SW480 (cell line): Measurements from ENCODE around the gene SPAG7.

Experiments
- DNase-seq: peaks from one replicate; pipeline ENCODE4 v3.0.0-alpha.2; 2016; ENCODE audit warnings: low spot score

Gene SPAG7

DNA sequence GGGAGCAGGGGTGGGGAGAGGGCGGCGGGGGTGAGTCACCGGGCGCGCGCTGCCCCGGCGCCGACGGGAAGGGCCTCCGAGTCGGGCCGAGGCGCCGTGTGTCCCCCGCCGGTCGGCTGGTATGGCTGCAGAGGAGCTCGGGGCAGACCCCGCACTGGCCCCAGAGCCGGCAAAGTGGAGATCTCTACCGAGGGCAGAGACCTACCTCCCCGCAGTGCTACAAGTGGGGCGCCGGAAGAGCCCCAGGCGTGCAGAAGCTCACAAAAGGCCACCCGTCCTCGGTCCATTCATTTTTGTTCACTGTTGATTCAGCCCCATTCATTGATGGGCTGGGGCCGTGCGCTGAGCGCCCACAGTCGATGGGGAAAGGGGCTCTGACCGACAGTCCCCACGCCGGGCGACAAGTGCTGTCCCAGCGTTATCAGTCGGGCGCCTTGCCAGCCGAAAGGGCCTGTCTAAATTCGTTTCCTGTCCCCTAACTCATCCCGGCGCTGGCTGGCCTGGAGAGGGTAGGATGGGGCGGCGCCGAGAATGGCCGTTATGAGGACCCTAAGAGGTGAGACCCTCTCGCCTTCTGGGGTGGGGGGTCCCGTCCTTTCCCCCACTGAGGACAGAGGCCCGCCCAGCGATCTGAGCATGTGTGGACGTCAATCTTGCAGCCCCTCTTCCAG is 17.4 kb downstream of the SPAG7 start:
- DNase-seq = no peak

DNA sequence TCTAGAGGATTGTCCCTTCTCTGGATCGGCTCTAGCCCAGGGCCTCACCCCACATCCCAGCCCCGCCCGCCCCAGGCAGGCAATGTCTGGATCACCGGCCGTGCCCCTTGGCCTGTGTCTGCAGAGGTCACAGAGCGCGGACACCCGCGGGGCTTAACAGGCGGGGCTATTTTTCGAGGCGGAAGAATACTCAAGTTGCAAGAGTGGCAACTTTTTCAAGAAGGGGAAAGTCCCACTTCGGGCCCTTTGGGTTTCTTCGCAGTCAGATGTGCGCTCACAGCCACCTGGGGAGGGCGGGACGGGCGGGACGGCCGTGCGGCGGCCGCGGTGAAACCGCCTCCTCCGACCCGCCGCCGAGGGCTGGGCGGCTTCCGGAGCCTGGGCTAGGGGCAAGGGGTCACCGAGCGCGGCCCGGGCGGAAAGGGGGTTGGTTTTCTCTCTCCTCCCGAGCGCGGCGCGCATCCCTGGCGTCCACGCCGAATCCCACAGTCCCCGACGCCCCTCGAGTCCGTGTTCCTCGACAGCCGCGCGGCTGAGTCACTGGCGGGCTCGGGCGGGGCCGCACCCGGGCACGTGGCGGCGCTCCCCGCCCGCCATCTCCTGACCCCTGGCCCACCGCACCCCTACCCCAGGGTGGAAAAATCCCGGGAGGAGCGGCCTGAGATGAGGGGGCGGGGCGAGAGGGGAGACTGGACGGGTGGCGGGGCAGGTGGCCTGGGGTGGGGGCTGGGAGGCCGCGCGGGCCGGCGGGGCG is 18.1 kb downstream of the SPAG7 start:
- DNase-seq = peak; percentile 81

DNA sequence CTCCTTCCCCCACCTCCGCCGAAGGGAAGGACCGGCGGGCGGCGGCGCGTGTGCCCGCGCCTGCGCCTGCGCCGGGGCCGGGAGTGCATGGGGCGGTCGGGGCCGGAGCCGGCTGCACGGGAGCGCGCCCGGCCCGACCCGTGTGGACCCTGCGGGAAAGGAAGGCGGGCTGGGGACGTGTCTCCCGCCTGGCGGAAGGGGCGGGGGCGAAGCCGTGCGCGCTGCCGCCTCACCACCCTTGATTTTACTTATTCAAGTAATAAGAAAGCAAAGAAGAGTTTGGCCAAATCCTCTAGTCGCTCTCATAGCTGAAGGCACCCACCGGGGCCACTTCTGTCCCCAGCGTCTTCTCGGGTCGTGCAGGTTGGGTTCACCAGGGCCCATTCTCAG is 18.7 kb downstream of the SPAG7 start:
- DNase-seq = peak; percentile 89

DNA sequence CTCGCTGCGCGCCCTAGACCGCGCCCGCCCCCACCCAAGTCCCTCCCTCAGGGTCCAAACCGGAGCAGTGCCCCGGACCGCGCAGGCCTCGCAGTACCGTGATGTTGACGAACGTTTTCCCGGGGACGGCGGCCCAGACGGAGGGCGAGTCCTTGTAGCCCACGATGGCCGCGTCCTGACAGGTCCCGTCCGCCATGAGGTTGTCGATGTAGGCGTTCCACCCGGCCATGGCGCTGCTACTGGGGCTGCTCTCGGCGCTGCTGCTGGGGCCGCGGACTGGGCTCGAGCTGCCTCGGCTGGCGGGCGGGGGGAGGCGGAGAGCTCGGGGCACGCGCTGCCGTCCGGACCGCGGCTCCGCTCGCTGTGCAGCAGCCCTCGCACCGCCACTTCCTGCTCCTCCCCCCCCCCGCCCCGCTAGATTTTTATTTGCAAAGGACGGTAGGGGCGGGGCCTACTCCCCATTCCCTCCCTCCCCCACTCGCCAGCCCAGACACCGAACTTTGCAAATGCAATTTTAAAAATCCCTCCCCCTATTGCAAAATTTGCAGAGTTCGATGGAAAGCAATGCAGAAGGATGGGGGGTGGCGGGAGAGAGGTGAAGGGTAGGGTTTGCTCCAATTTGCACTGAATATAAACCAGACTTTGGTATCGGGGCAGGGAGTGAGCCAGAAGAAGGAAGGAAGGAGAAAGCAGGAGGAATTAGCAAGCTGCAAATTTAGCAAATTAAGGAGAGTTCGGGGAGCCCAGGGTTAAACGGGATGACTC is 19.3 kb downstream of the SPAG7 start, which contains the start of gene PFN1:
PFN1 (minus strand) TSS at position 365 of the 765 bp plus-strand sequence; CDS start at position 229, 136 bp downstream.
- DNase-seq = peak; percentile 89

DNA sequence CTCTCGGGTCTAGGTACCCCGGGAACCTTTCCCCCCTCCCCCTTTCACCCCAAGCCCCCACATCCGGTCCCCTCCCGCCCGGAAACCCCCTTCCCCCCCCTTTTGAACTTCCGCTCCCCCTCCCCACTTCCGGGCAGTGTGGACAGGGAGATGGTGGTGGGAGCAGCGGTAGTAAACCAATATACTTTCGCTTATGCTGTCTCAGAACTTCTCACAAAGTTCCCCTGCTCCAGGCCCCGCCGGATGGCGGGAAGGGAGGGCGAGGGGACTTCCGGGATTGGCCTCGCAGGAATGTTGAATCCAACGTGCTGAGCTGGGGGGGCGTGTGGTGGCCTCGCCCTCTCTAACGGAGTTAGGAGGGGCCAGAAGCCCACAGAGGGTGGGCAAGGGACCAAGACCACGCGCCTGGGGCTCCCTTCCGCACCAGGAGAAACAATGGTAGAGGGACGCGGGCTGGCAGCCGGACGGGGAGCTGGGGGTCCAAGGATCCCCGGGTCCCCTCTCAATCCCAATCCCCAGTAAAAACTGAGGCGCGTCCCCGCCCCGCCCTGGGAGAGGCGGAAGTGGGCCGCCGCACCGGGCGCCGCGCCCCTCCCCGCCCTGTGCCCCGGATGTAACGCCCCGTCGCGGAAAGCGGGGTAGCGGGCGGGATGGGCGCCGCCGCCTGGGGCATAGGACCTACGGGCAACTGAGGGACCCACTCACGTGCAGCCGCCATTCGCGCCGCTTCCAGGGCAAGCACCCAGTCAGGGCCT is 20.0 kb downstream of the SPAG7 start:
- DNase-seq = peak; percentile 42

DNA sequence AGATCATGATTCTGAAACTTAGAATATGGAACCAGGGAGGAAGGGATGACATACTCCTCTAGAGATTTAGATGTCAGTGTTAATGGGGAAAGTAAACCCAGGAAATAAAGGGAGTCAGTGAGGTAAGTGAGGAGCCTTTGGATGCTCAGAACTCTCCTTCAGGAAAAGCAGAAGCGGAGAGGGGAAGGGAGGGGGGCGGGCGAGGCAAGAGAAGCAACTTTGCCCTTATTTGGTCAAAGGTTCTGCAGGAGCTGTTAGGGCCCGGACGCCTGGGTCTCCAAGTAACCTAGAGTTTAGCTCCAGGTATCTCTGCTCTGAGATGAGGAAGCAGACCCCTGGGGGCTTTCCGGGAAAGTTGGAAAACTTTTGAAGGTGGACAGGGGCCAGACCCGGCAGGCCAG is 20.6 kb downstream of the SPAG7 start:
- no peak for DNase-seq

DNA sequence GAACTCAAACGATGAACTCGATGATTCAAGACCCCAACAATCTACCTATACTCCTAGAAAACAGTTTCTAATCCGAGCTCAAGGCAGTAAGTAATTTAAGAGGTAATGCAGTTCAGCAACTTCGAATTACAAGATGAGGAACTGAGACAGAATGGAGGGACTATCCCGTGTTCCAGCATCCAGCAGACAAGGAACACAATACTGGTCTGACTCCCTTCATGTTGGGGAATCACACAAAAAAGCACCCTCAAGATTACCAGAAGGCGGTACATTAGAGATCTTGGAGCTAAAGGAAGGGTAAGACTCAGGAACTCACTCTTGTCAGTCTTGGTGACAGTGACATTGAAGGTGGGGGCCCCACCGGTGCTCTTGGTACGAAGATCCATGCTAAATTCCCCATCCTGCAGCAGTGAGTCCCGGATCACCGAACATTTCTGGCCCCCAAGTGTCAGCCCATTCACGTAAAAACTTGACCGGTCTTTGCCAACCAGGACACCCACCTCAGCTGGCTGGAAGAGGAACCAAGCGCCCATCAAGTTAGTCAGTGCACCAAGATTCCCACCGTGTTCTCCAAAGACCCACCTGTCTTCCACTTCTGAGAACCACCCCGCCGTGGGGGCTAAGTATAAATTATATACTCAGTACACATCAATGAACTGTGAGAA is 21.2 kb downstream of the SPAG7 start:
- DNase-seq = no peak

DNA sequence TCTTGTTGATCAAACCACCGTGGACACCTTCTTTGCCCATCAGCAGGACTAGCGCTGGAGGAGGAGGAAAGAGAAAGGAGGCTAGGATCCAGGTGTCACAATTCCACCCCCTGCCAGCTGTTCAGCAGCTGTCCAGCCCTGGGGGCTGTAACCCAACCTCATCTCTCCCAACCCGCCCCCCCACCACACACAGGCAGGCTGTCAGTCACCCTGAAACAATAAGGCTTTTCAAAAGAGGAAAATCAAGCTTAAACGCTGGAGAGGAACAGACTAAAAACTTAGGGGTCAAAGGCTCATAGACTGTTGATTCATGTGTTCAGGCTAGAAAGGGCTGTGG is 21.7 kb downstream of the SPAG7 start:
- no peak for DNase-seq

DNA sequence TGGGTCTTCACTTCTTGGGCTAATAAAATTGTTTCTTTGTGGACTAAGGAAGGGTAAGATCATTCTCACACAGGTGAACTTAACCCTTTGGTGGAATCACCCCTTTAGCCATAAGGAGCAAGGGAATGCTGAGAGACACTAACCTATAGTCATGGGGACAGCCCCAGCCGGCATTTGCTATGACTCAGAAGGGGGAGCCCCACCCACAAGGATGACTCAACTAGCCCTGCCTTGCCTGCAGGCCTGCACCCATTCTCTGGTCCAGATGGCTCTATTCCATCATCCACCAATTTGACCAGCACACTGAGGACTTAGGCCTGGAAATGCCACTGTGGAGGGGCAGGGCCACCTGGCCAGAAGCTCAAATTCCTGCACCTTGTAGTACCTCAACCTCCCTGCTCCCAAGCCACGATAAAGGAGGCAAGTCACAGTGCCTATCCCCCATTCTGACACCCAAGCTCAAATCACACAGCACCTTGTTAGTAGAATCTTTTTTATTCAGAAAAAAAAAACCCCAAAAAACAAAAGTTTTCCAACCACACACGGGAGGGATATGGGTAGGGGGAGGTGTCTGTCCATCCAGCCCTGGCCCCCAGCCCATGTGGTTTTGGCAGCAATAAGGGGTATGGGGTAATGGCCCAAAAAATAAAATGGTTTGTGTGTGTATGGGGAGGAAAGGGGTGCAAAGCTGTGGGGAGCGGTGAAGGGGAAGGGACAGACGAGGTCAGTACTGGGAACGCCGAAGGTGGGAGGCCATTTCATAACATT is 22.3 kb downstream of the SPAG7 start:
- peak; percentile 91 for DNase-seq

DNA sequence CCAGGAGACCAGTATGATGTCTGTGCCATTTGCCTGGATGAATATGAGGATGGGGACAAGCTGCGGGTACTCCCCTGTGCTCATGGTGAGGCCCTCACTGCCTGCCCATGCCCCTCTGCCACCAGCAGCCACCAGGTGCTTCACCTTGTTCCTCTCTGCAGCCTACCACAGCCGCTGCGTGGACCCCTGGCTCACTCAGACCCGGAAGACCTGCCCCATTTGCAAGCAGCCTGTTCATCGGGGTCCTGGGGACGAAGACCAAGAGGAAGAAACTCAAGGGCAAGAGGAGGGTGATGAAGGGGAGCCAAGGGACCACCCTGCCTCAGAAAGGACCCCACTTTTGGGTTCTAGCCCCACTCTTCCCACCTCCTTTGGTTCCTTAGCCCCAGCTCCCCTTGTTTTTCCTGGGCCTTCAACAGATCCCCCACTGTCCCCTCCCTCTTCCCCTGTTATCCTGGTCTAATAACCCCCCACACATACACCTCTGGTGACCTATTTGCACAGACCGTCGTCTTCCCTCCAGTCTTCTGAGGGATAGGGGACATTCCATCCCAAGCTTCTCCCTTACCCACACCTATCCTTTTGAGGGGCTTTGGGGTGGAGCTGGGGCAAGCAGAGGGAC is 23.0 kb downstream of the SPAG7 start:
- no peak for DNase-seq

DNA sequence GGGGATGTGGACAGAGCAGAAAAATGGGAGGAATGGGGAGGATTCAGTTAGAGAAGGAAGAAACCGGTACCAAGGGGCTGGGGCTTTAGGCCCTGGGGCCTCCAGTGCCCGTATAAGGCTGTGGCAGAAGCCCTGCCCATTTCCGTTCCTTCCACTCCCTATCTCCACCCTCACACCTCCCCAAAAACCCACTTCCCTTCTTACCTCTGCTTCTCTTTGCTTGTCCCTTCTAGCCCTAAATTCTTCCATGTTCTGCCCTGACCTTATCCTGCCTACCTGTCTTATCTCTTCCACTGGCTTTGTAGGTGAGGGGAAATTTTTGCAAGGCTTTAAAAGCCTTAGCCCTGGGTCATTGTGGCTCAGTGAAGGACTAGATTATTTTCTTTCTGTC is 23.5 kb downstream of the SPAG7 start:
- no peak for DNase-seq

DNA sequence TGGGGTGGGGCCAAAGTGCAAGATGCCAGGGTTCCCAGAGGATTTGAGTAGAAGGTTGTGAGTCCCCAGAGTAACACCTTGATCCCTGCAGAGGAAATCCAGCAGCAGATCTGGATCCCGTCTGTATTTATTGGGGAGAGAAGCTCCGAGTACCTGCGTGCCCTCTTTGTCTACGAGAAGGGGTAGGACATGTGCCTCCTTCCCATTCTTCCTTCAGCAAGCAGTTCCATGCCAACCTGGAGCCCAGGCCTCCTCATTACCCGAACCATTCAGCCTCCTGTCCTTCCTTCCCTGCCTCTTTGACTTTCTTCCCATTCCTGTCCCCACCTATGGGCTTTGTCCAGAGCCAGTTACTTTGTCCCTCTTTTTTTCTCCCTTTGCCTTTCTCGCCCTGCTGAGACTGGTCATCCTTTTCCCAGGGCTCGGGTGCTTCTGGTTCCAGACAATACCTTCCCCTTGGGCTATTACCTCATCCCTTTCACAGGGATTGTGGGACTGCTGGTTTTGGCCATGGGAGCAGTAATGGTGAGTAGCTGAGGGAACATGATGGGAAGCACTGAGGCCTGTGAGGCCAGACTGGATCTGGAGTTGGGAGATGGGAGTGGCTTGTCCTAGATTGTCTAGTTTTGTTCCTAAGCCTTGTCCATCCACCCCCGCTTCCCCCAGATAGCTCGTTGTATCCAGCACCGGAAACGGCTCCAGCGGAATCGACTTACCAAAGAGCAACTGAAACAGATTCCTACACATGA is 24.7 kb downstream of the SPAG7 start:
- DNase-seq = no peak

DNA sequence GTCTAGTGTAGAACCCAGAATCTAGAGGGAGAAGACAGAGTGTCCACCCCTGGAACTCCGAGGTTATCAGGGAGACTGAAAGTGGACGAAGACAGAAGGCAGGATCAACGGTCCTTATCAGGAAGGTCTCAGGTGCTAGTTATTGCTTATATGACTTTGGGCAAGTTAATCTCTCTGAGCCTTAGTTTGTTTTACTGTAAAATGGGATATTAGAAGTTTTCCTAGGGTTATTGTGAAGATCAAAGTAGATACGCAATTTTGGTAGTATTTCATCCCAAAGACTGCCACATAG is 26.4 kb downstream of the SPAG7 start:
- no peak for DNase-seq

DNA sequence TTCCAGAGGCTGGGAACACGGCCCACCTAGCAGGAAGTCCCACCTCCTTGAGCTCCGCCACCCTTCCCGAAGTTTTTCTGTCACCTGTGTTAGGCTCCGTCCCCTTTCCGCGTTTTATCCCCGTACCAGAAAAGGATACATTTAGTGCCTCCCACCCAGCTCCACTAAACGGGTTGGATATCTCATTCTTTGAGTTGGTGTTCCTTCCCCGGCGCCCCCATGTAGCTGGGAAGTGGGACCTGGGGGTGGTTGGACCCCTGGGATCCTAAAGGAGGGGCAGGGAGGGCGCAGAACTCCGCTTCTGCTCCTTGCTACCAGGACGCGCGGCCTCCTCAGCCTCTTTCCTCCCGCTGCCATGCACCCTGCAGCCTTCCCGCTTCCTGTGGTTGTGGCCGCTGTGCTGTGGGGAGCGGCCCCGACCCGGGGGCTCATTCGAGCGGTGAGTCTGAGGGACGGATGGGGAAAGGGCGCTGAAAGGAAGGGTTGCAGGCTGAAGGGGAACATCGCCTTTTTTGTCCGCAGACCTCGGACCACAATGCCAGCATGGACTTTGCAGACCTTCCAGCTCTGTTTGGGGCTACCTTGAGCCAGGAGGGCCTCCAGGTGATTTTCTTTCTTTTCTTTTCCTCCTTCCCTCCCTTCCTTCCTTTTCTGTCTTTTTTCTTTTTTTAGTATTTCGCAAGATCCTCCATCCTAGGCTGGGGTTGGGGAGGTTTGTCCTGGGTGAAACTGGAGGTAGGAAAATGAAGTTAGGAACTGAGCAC is 26.9 kb downstream of the SPAG7 start:
- peak; percentile 93 for DNase-seq

DNA sequence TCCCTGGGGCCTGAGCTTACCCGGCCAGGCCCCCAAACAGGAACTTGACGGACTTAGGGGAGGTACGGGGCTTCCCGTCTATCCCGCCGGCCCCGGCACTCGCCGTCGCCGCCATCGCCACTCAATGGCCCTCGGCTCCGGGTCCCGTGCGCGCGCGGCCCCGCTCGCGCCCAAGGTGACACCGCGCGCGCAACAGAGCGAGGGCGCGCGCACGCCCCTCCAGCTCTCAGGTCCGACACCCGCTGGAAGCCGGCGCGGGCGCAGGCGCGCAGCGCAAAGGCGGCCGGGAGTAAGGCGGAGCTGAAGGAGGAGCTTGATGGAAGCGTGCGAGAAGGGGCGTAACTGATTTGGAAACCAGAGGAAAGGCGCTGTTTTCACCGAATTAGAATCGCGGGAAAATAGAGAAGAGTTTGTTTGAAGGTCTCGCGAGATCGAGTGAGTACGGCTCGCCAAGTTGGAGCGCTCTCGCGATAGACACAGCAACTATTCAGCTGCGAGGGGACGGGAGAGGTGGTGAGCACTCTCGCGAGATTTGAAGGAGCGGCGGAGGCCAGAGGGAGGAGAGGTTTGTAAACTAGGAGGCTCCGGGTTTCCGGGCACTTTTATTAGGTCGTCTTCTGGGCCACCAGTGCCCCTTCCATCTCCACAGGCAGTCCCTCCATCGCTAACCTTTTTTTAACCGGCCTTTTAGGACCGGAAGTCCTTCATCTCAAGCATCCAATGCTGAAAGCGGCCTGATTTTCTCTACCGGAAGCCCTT is 27.6 kb downstream of the SPAG7 start, which contains the start of the genes RNF167 and SLC25A11:
RNF167 (plus strand) TSS at position 473 of the 759 bp plus-strand sequence. CDS start 642 bp downstream, outside the sequence.
SLC25A11 (minus strand) TSS at position 251 of the 759 bp plus-strand sequence; CDS start at position 115, 136 bp downstream.
- peak; percentile 99 for DNase-seq

DNA sequence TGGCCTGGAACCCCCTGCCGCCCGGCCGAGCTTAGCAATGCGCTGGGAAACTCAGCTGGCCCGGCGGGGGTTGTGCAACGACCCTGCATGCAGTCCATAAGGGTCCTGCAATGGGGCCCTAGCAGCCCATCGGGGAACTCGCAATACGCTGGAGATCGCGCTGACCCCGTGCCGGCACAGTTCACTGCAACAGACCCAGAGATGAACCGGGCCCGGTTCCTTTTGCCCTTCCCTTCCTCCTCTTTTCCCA is 28.1 kb downstream of the SPAG7 start:
- DNase-seq = no peak

DNA sequence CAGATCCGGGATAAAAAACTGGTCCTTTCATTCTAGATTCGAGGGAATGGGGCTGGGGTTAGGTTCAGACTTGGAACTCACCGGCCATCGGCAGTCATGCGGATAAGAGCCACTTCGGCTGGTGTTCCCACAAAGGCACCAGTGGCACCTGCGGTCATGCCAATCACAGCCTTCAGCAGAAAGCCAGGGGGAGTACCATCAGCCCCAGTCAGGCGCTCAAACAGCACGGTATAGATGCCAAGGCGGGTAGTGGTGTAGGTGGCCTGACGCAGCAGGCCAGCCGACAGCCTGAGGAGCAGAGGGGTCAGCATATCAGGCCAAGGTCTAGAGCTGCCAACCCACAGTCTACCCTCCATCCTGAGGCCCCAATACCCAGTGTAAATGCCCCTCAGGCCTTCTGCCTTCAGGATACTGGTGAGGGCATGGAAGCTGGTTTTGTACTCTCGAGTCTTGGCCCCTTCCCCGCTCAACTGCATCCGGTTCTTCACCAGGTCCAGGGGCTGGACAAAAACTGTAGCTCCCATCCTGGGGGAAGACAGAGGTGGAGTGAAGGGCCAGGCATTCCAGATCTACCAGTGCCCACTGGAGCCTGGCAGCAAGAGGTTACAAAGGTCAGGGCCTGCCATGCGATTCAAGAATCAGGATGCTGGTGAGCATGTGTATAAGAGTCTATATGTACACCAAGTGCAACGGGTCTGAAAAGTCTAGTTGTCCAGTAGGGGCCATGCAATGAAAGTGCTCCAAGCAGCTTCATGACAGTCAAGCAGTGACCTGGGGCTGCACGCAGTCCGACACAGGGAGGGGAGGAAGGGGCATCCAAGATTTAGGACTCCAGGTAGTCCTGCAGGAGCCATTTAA is 28.7 kb downstream of the SPAG7 start:
- no peak for DNase-seq
